NCI-H510A treated with DMSO at 0.1 percent for 48 hours (cell line): Measurements from ENCODE around the gene KCNJ4.
"Not testable (repeated sequence)": the region's sequence is repeated elsewhere in the genome, so short reads cannot be mapped to it uniquely, and the experiment has no call there.

ENCODE experiments used
- DNase-seq: peaks from one replicate; lab custom pipeline; 2025; lab: John Stamatoyannopoulos, UW

The KCNJ4 gene

DNA sequence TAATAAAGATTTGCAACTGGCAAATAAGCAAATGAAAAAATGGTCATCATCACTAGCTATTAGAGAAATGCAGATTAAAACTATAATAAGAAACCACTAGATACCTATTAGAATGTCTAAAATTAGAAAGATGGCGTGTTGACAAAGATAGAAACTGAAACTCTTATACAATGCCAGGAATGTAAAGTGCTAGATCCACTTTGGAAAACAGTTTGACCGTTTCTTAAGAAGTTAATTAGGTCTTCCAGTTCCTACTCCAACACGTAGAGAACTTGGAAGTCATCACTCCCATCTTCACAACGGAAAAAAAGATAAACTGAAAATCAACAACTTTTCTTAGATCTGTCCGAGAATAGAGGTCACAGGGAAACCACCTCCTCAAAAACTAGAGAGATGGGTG is 68.1 kb downstream of the KCNJ4 start:
- DNase-seq, result not testable (repeated sequence)

DNA sequence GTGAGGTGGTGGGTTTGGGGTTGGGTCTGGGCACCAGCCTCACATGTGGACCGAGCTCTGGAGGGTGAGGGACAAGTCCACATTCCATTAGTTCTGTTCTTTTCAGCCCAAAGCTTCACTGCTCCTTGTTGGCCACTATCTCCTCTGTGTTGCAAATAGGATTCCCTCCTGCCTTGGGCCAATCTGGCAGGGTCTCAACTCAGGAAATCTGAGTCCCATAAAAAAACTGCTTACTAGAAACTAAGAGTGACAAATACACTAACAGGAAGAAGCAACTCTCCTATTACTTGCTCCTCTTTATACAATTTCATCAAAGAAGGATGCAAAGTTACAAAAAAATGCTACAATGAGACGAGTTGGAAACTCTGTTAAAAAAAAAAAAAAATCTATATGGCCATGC is 71.6 kb downstream of the KCNJ4 start:
- DNase-seq, result no peak

DNA sequence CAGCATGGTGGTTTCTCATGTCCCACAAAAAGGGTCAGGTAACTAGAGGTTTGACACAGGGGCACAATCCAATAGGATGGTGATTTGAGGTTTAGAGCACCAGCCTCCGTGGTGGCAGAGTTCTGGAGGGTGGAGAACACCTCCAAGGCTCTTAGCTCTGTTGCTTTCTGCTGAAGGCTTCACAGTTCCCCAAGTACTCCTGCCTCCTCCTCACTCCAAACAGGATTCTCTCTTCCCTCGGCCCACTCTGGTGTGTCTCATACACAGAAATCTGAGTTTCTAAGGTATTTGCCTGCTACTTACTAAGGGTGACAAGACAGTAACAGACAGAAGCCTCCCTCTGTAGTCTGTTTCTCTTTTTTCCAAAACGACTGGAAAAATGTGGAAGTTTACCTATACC is 73.6 kb downstream of the KCNJ4 start:
- not testable (repeated sequence) for DNase-seq
